ENCODE data around the gene TNRC18. TPM values are rescaled to one million over a fixed set of nuclear protein-coding genes. Genes with fewer than 3 reads are reported as not detected.

The TNRC18 gene
- total and polyA plus RNA-seq, 8 donors: 94.4 to 164 (median 133) TPM

- no peaks in the 10 kb centered on the region for H3K4me1 ChIP-seq
- DNase-seq: no peak
- no peak for ATAC-seq
- TF ChIP-seq CTCF (IDR thresholded peaks at IDR 0.05): no peak
- no peaks in the 10 kb centered on the region for H3K36me3 ChIP-seq
- H3K9me3 ChIP-seq: no peaks in the 10 kb centered on the region
- H3K4me3 ChIP-seq: no peak overlapping the region
- intact Hi-C loops (cut with DNase I): no loop called here
- H3K27ac ChIP-seq: no peak overlapping the region
- no peaks in the 10 kb centered on the region for H3K27me3 ChIP-seq
Observed at GRCh38 chr7:5470167-5470532, 46.5 kb upstream of the TNRC18 start.

- Histone ChIP-seq H3K36me3 (no peaks in the 10 kb centered on the region), H3K9me3 (no peaks in the 10 kb centered on the region), H3K4me1 (no peaks in the 10 kb centered on the region), H3K27ac (no peak overlapping the region), H3K4me3 (no peak overlapping the region), H3K27me3 (no peaks in the 10 kb centered on the region)
- DNase-seq (no peak), ATAC-seq (peak; percentile 11)
- intact Hi-C loops (cut with DNase I): no loop called here
- no peak for TF ChIP-seq CTCF (IDR thresholded peaks at IDR 0.05)
Observed at GRCh38 chr7:5469375-5470166, 45.9 kb upstream of the TNRC18 start.

GRCh38 chr7:5467645-5468044 lies 44.0 kb upstream of the TNRC18 start:
- H3K4me1 ChIP-seq: no peaks in the 10 kb centered on the region
- H3K36me3 ChIP-seq: no peaks in the 10 kb centered on the region
- no peak for DNase-seq
- intact Hi-C loops (cut with DNase I): no loop called here
- TF ChIP-seq CTCF (IDR thresholded peaks at IDR 0.05): no peak
- no peak overlapping the region for H3K27ac ChIP-seq
- no peaks in the 10 kb centered on the region for H3K9me3 ChIP-seq
- H3K4me3 ChIP-seq: no peak overlapping the region
- no peaks in the 10 kb centered on the region for H3K27me3 ChIP-seq
- ATAC-seq: no peak

- peaks cover 0 to 6% of the 10 kb centered on the region in 2 donors for H3K4me1 ChIP-seq
- no peak overlapping the region for H3K4me3 ChIP-seq
- intact Hi-C loops (cut with DNase I): no loop called here
- DNase-seq (no peak), ATAC-seq (no peak)
- H3K27me3 ChIP-seq: no peaks in the 10 kb centered on the region
- H3K36me3 ChIP-seq: no peaks in the 10 kb centered on the region
- TF ChIP-seq CTCF (IDR thresholded peaks at IDR 0.05): no peak
- no peaks in the 10 kb centered on the region for H3K9me3 ChIP-seq
- no peak overlapping the region for H3K27ac ChIP-seq
Observed at GRCh38 chr7:5466551-5466950, 42.9 kb upstream of the TNRC18 start.

GRCh38 chr7:5463031-5463430 lies 39.4 kb upstream of the TNRC18 start:
- Histone ChIP-seq H3K9me3 (no peaks in the 10 kb centered on the region), H3K36me3 (no peaks in the 10 kb centered on the region), H3K4me1 (peaks cover 0 to 13% of the 10 kb centered on the region in 2 donors), H3K27ac (no peak overlapping the region), H3K4me3 (no peak overlapping the region), H3K27me3 (no peaks in the 10 kb centered on the region)
- intact Hi-C loops (cut with DNase I): no loop called here
- TF ChIP-seq CTCF (IDR thresholded peaks at IDR 0.05): no peak
- ATAC-seq: no peak
- DNase-seq: no peak

All from left lung (tissue), 10 donors.